Ishikawa (cell line): ENCODE results near the gene P2RY1.

Experiments used
- CEBPB ChIP-seq: IDR thresholded peaks from 2 replicates; pipeline ENCODE4 v1.6.1; 2012
- CREB1 ChIP-seq: IDR thresholded peaks from 2 replicates; pipeline ENCODE4 v1.6.1; 2012; ENCODE audit warnings: low read depth
- EP300 ChIP-seq: IDR thresholded peaks from 2 replicates; pipeline ENCODE4 v1.6.1; 2012; ENCODE audit warnings: borderline replicate concordance
- FOXM1 ChIP-seq: IDR thresholded peaks from 2 replicates; pipeline ENCODE4 v1.6.1; 2012; ENCODE audit warnings: low read depth, borderline replicate concordance
- NFIC ChIP-seq: IDR thresholded peaks from 2 replicates; pipeline ENCODE4 v1.6.1; 2012
- RAD21 ChIP-seq: IDR thresholded peaks from 2 replicates; pipeline ENCODE4 v1.6.1; 2012; ENCODE audit warnings: low read depth
- TAF1 ChIP-seq: IDR thresholded peaks from 2 replicates; pipeline ENCODE4 v1.6.1; 2012; ENCODE audit warnings: low read depth, mild to moderate bottlenecking
- TCF12 ChIP-seq: IDR thresholded peaks from 2 replicates; pipeline ENCODE4 v1.6.1; 2012; ENCODE audit warnings: low read depth
- TEAD4 ChIP-seq: IDR thresholded peaks from 2 replicates; pipeline ENCODE4 v1.6.1; 2012
- YY1 ChIP-seq: IDR thresholded peaks from 2 replicates; pipeline ENCODE4 v1.6.1; 2012; ENCODE audit warnings: low read depth
- ZBTB7A ChIP-seq: IDR thresholded peaks from 2 replicates; pipeline ENCODE4 v1.6.1; 2012; ENCODE audit warnings: low read depth
- TF ChIP-seq, protein P1 (sequence below): IDR thresholded peaks from 2 replicates; pipeline ENCODE4 v1.6.1; 2012
- TF ChIP-seq, protein P2 (sequence below): IDR thresholded peaks from 2 replicates; pipeline ENCODE4 v1.6.1; 2012
- TF ChIP-seq, protein P3 (sequence below): IDR thresholded peaks from 2 replicates; pipeline ENCODE4 v1.6.1; 2012; ENCODE audit warnings: low read depth, mild to moderate bottlenecking

DNA sequence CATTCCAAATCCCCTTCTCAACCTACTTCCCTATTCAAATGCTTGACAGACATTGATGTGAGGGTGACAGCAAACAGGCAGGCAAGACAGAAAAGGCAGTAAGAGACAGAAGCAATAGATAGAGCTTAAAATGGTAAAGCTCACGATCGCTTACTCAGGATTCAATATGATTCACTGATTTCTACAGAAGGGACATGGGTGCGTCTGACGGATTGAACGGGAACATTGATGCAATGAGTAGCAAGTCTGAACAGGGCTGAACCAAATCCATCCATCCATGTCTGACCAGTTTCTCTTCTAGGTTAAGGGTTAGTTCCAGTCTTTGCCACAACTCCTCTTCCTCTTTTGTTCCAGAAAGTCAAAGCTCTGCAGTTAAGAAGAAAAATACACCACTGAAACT lies 35.1 kb downstream of the P2RY1 start:
- TF ChIP-seq EP300 (no peak), YY1 (no peak), NFIC (no peak), TCF12 (no peak), TAF1 (no peak), FOXM1 (no peak), CEBPB (no peak), CREB1 (no peak), RAD21 (no peak), TEAD4 (no peak), ZBTB7A (no peak)
- TF ChIP-seq, protein P1, sequence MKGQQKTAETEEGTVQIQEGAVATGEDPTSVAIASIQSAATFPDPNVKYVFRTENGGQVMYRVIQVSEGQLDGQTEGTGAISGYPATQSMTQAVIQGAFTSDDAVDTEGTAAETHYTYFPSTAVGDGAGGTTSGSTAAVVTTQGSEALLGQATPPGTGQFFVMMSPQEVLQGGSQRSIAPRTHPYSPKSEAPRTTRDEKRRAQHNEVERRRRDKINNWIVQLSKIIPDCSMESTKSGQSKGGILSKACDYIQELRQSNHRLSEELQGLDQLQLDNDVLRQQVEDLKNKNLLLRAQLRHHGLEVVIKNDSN: no peak
- TF ChIP-seq, protein P2, sequence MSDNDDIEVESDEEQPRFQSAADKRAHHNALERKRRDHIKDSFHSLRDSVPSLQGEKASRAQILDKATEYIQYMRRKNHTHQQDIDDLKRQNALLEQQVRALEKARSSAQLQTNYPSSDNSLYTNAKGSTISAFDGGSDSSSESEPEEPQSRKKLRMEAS: no peak
- TF ChIP-seq, protein P3, sequence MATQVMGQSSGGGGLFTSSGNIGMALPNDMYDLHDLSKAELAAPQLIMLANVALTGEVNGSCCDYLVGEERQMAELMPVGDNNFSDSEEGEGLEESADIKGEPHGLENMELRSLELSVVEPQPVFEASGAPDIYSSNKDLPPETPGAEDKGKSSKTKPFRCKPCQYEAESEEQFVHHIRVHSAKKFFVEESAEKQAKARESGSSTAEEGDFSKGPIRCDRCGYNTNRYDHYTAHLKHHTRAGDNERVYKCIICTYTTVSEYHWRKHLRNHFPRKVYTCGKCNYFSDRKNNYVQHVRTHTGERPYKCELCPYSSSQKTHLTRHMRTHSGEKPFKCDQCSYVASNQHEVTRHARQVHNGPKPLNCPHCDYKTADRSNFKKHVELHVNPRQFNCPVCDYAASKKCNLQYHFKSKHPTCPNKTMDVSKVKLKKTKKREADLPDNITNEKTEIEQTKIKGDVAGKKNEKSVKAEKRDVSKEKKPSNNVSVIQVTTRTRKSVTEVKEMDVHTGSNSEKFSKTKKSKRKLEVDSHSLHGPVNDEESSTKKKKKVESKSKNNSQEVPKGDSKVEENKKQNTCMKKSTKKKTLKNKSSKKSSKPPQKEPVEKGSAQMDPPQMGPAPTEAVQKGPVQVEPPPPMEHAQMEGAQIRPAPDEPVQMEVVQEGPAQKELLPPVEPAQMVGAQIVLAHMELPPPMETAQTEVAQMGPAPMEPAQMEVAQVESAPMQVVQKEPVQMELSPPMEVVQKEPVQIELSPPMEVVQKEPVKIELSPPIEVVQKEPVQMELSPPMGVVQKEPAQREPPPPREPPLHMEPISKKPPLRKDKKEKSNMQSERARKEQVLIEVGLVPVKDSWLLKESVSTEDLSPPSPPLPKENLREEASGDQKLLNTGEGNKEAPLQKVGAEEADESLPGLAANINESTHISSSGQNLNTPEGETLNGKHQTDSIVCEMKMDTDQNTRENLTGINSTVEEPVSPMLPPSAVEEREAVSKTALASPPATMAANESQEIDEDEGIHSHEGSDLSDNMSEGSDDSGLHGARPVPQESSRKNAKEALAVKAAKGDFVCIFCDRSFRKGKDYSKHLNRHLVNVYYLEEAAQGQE: no peak
